RWPE2 (cell line): Measurements from ENCODE around the gene PRR29.

ENCODE experiments used
- ATAC-seq: fragments of 200-7000 bp; cut with Tn5 transposase; 3 replicates; pipeline ENCODE4 v1.9.1; 2021; ENCODE audit warnings: low read depth
- DNase-seq: peaks from one replicate; pipeline ENCODE4 v3.0.0-alpha.2; 2020; ENCODE audit warnings: low spot score
- H3K27ac ChIP-seq: fragments of 450-650 bp; 2 replicates; pipeline ENCODE4 v1.5.1; 2017; ENCODE audit warnings: mild to moderate bottlenecking; ENCODE audit not compliant: poor library complexity, severe bottlenecking
- H3K27me3 ChIP-seq: fragments of 250-450 bp; sonication (Bioruptor Pico); 2 replicates; pipeline ENCODE4 v1.5.1; 2021; ENCODE audit warnings: mild to moderate bottlenecking, moderate library complexity; ENCODE audit not compliant: insufficient read depth, poor library complexity, severe bottlenecking
- H3K36me3 ChIP-seq: fragments of 250-450 bp; sonication (Bioruptor Pico); 2 replicates; pipeline ENCODE4 v1.5.1; 2020; ENCODE audit warnings: low read depth, mild to moderate bottlenecking, moderate library complexity
- H3K4me1 ChIP-seq: fragments of 250-450 bp; sonication (Bioruptor Pico); 2 replicates; pipeline ENCODE4 v1.5.1; 2021; ENCODE audit warnings: mild to moderate bottlenecking, moderate library complexity; ENCODE audit not compliant: insufficient read depth, poor library complexity, severe bottlenecking
- H3K4me3 ChIP-seq: fragments of 250-450 bp; sonication (Bioruptor Pico); 2 replicates; pipeline ENCODE4 v1.5.1; 2021; ENCODE audit warnings: mild to moderate bottlenecking, moderate library complexity; ENCODE audit not compliant: severe bottlenecking
- H3K9me3 ChIP-seq: fragments of 250-450 bp; sonication (Bioruptor Pico); 2 replicates; pipeline ENCODE4 v1.5.1; 2021; ENCODE audit warnings: mild to moderate bottlenecking, moderate library complexity; ENCODE audit not compliant: severe bottlenecking
- CTCF ChIP-seq: fragments of 450-650 bp; IDR thresholded peaks from one replicate; pipeline ENCODE4 v1.5.1; 2017; ENCODE audit warnings: mild to moderate bottlenecking, moderate library complexity; ENCODE audit not compliant: poor library complexity, severe bottlenecking

PRR29 gene

DNA sequence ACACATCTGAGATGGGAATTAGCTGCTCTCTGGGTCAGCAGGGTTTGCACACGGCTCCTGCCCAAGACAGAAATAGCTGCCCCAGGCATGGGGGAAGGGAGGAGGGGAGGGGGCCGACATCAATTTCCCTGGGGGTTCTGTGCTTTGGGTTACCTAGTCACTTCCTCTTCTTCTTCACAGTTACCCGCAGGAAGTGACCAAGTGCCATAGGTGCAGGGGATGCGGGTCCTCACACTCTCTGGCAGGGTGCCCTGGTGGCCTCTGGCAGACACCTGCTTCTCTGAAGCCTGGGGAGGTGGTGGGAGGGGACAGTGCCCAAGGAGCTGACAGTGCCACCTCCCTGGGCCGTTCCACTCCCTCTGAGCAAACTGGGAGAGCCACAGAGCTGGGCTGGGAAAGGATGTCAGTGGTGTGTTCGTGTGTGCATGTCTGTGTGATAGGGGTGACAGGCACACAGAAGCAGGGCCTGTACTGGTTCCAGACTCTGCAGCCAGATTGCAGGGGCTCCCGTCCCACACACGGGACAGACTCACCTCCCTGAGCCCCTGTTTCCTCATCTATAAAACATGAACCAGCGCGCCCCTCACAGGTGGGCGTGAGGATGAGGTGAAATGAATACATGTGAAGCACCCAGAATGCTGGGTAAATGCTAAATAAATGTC is 43.6 kb upstream of the PRR29 start:
- Histone ChIP-seq H3K4me1 (no peaks in the 10 kb centered on the region), H3K4me3 (no peak overlapping the region), H3K9me3 (no peaks in the 10 kb centered on the region), H3K27me3 (no peaks in the 10 kb centered on the region), H3K27ac (no peak overlapping the region), H3K36me3 (no peaks in the 10 kb centered on the region)
- TF ChIP-seq CTCF = no peak
- ATAC-seq = no peak
- no peak for DNase-seq

DNA sequence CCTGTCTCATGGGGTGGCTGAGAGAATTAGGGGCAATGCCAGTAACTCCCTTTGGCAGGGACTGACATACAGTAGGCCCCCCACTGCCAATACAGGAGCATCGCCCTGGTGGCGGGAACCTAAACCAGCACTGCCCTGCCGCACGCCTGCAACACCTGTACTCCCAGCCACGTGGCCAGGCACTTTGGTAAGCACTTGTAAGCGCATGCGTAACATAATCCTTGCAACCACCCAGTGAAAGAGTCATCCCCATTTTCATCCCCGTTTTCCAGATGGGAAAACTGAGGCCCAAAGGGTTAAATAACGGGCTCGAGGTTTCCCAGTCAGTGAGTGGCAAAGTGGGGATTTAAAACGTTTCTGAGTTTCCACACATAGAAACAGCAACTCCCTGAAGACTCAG is 42.9 kb upstream of the PRR29 start:
- no peak for DNase-seq
- TF ChIP-seq CTCF = no peak
- Histone ChIP-seq H3K27ac (no peak overlapping the region), H3K36me3 (no peaks in the 10 kb centered on the region), H3K9me3 (no peaks in the 10 kb centered on the region), H3K4me1 (no peaks in the 10 kb centered on the region), H3K4me3 (no peak overlapping the region), H3K27me3 (no peaks in the 10 kb centered on the region)
- no peak for ATAC-seq

DNA sequence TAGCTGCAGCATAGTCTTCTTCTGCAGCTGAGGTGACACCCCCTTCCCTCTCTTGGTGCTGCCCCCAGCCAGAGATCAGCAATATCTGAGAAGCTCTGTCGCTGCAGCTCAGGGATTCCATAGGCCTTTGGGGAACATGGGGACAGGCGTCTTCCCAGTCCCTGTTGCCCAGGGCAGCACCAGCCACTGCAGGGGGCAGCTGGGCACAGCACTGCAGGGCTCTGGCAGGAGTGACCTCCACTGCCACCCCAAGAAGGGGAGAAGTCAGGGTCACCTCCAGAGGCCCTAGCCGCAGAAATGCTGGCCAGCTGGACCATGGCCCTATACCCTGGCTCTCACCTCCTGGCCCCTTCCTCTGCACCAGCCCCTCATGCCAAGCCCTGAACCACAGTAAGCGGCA is 42.4 kb upstream of the PRR29 start:
- Histone ChIP-seq H3K4me3 (no peak overlapping the region), H3K27ac (no peak overlapping the region), H3K4me1 (no peaks in the 10 kb centered on the region), H3K36me3 (no peaks in the 10 kb centered on the region), H3K9me3 (no peaks in the 10 kb centered on the region), H3K27me3 (no peaks in the 10 kb centered on the region)
- DNase-seq (no peak), ATAC-seq (no peak)
- TF ChIP-seq CTCF = no peak

GRCh38 chr17:63956296-63956920 is 41.7 kb upstream of the PRR29 start:
- no peak overlapping the region for H3K27ac ChIP-seq
- H3K36me3 ChIP-seq = no peaks in the 10 kb centered on the region
- no peak for ATAC-seq
- no peaks in the 10 kb centered on the region for H3K4me1 ChIP-seq
- H3K4me3 ChIP-seq = no peak overlapping the region
- DNase-seq = no peak
- H3K9me3 ChIP-seq = no peaks in the 10 kb centered on the region
- TF ChIP-seq CTCF = no peak
- no peaks in the 10 kb centered on the region for H3K27me3 ChIP-seq

DNA sequence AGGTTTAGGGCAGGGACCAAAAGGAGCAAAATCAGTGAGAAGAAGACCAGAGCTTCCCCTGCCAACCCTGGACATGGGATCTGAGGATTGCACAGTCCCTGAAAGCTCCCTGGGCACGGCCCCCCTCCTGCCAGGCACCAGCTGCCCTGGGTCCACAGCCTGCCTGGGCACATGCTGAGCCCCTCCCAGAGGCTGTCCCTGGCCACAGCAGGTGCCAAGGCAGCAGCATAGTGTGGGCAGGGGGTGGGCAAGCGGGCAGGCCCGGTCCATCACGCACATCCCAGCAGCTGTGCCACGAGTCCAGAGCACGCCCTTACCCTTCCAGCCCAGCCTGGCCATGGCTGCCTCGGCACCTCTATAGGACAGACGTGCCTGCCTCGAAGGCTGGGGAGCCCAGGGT is 38.1 kb upstream of the PRR29 start:
- DNase-seq (no peak), ATAC-seq (no peak)
- Histone ChIP-seq H3K4me1 (no peaks in the 10 kb centered on the region), H3K27me3 (no peaks in the 10 kb centered on the region), H3K27ac (no peak overlapping the region), H3K36me3 (no peaks in the 10 kb centered on the region), H3K9me3 (no peaks in the 10 kb centered on the region), H3K4me3 (no peak overlapping the region)
- TF ChIP-seq CTCF = no peak
